Calu3 (cell line): Measurements from ENCODE around the gene YBEY. TPM values are rescaled to one million over a fixed set of nuclear protein-coding genes. Genes with fewer than 3 reads are reported as not detected.

Source experiments
- BruUV-seq: library from RNA; stranded (reverse); fragments of 400-500 nt; replicated peaks from 2 replicates; lab custom pipeline; 2021; lab: Mats Ljungman, UMichigan
- CTCF ChIA-PET: fragments of 300-600 bp; sonication (Branson Sonifier 250); formaldehyde crosslinking; loops from one replicate; lab custom pipeline; 2022; ENCODE audit warnings: antibody characterized with exemption; lab: Charles Lee
- DNase-seq: peaks from one replicate; pipeline ENCODE4 v3.0.0; 2022
- H3K27ac Mint-ChIP-seq: one replicate; pipeline ENCODE4 v1.8.0; 2022; ENCODE audit warnings: mixed read lengths; ENCODE audit not compliant: unreplicated experiment
- H3K27me3 Mint-ChIP-seq: one replicate; pipeline ENCODE4 v1.8.0; 2022; ENCODE audit warnings: mixed read lengths; ENCODE audit not compliant: unreplicated experiment
- H3K36me3 Mint-ChIP-seq: one replicate; pipeline ENCODE4 v1.8.0; 2022; ENCODE audit warnings: mild to moderate bottlenecking, moderate library complexity, mixed read lengths; ENCODE audit not compliant: insufficient read depth, unreplicated experiment
- H3K4me1 Mint-ChIP-seq: one replicate; pipeline ENCODE4 v1.8.0; 2022; ENCODE audit warnings: mild to moderate bottlenecking, low read depth, mixed read lengths; ENCODE audit not compliant: unreplicated experiment
- H3K4me3 Mint-ChIP-seq: one replicate; pipeline ENCODE4 v1.8.0; 2022; ENCODE audit warnings: mild to moderate bottlenecking, low read depth, moderate library complexity, mixed read lengths; ENCODE audit not compliant: unreplicated experiment
- H3K9me3 Mint-ChIP-seq: one replicate; pipeline ENCODE4 v1.8.0; 2022; ENCODE audit warnings: low read depth, mixed read lengths; ENCODE audit not compliant: unreplicated experiment
- intact Hi-C: fragments of 100-400 bp; cut with micrococcal nuclease; formaldehyde crosslinking; loops from one replicate; pipeline ENCODE4 v1.10.0; 2022; ENCODE audit not compliant: unreplicated experiment
- total RNA-seq: library from RNA; stranded (reverse); gene quantifications from 2 replicates; pipeline ENCODE4 v1.2.3, GENCODE V29; 2022
- TF ChIP-seq, protein P1 (sequence below): fragments of 200-600 bp; IDR thresholded peaks from one replicate; pipeline ENCODE4 v1.8.0; 2022; ENCODE audit warnings: antibody characterized with exemption; ENCODE audit not compliant: unreplicated experiment

Gene YBEY
- total RNA-seq, 1 experiment from 2014 or later, result 11.3 TPM

DNA sequence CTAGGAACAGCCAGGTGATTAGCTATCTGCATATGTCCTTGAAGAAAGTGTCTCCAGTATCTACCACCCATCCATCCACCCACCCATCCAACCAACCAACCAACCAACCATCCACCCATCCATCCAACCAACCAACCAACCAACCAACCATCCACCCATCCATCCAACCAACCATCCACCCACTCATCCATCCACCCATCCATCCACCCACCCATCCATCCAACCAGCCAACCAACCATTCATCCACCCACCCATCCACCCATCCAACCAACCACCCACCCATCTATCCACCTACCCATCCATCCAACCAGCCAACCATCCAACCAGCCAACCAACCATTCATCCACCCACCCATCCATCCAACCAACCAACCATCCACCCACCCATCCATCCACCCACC lies 25.4 kb downstream of the YBEY start:
- intact Hi-C loops, result no loop called here
- Mint-ChIP-seq H3K27me3 (no peaks in the 10 kb centered on the region), H3K36me3 (peaks cover 18% of the 10 kb centered on the region), H3K4me1 (no peaks in the 10 kb centered on the region), H3K27ac (no peak overlapping the region), H3K4me3 (no peak overlapping the region), H3K9me3 (no peaks in the 10 kb centered on the region)
- BruUV-seq, result no TSS peak
- TF ChIP-seq, protein P1, sequence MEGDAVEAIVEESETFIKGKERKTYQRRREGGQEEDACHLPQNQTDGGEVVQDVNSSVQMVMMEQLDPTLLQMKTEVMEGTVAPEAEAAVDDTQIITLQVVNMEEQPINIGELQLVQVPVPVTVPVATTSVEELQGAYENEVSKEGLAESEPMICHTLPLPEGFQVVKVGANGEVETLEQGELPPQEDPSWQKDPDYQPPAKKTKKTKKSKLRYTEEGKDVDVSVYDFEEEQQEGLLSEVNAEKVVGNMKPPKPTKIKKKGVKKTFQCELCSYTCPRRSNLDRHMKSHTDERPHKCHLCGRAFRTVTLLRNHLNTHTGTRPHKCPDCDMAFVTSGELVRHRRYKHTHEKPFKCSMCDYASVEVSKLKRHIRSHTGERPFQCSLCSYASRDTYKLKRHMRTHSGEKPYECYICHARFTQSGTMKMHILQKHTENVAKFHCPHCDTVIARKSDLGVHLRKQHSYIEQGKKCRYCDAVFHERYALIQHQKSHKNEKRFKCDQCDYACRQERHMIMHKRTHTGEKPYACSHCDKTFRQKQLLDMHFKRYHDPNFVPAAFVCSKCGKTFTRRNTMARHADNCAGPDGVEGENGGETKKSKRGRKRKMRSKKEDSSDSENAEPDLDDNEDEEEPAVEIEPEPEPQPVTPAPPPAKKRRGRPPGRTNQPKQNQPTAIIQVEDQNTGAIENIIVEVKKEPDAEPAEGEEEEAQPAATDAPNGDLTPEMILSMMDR, result no peak
- CTCF ChIA-PET, result no interaction called here
- DNase-seq, result no peak

DNA sequence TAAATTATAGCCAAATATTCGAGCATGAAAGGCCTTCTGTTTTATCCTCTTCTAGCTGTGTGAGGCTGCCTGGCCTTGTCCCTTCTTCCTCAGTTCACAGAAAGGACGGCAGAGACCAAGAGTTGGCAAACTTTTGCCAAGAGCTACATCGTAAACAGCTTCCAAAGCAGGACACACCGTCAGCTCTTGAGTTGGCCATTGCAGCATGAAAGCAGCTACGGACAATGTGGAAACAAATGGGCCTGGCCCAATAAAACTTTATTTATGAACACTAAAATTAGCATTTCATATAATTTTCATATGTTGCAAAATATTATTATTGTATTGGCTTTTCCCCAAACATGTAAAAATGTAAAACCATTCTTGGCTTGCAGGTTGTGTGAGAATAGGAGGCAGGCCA lies 26.8 kb downstream of the YBEY start:
- TF ChIP-seq, protein P1, result no peak
- H3K27ac Mint-ChIP-seq, result no peak overlapping the region
- H3K9me3 Mint-ChIP-seq, result no peaks in the 10 kb centered on the region
- intact Hi-C loops, result no loop called here
- no peak for DNase-seq
- H3K36me3 Mint-ChIP-seq, result peaks cover 16% of the 10 kb centered on the region
- H3K4me3 Mint-ChIP-seq, result no peak overlapping the region
- BruUV-seq, result no TSS peak
- no peaks in the 10 kb centered on the region for H3K27me3 Mint-ChIP-seq
- CTCF ChIA-PET, result no interaction called here
- H3K4me1 Mint-ChIP-seq, result no peaks in the 10 kb centered on the region

DNA sequence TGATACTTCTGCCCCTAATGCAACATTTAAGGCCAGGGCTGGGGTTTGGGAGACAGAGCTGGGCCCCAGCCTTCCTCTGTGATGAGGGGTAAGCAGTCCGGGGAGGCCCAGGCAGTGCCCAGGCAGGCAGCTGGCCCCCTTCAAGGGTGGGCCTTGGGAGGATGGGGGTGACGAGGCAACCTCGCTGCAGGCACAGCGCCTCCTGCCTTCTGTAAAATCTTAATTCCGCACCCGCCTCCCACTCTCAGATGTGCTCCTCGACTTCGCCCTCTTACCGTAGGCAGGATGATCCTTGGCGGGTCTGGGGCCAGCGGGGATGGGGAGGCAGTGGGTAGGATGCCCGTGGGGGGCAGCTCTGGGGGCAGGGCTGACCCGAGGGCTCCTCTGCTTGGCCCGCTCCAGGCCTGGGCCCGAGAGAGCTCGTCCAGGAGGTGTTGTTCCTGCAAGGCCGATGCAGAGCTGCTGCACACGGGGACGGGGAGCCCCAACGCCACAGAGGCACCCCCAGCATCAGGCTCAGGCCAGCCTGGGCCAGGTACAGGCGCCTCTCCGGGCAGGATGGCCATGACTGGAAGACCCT lies 28.4 kb downstream of the YBEY start:
- Mint-ChIP-seq H3K36me3 (peaks cover 9% of the 10 kb centered on the region), H3K27me3 (no peaks in the 10 kb centered on the region), H3K27ac (no peak overlapping the region), H3K9me3 (no peaks in the 10 kb centered on the region), H3K4me3 (no peak overlapping the region), H3K4me1 (no peaks in the 10 kb centered on the region)
- TF ChIP-seq, protein P1, result no peak
- CTCF ChIA-PET, result no interaction called here
- no peak for DNase-seq
- intact Hi-C loops, result no loop called here
- no TSS peak for BruUV-seq

DNA sequence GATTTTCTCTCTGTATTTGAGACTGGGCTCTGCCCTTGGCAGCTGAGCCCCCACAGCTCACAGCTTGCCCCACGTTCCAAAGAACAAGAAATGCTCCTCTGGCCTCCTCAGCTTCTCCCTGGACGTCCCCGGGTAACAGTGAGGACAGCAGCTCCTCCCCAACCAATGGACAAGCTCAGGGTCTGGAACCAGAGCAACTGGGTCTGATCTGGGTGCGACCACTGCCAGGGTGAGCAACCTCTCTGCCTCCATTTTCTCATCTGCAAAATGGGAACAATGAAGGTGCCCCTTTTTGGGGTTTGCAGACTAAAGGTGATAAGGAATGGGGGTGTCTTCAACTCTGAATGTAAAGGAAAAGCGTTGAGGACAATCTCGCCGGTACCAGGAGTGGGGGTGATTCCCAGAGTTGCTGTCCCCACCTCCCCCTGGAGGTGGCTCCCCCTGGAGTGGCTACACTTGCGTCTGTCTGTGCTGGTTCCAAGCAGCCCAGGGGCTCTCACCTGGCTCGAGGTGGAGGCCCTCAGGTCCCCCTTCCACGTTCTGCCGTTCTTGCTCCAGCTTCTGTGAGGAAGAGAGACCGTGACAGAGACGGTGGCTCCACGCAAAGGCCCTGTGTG lies 30.7 kb downstream of the YBEY start:
- TF ChIP-seq, protein P1, result no peak
- Mint-ChIP-seq H3K27ac (no peak overlapping the region), H3K36me3 (peaks cover 14% of the 10 kb centered on the region), H3K4me3 (no peak overlapping the region), H3K27me3 (no peaks in the 10 kb centered on the region), H3K9me3 (no peaks in the 10 kb centered on the region), H3K4me1 (peaks cover 8% of the 10 kb centered on the region)
- intact Hi-C loops, result no loop called here
- no peak for DNase-seq
- CTCF ChIA-PET, result no interaction called here
- BruUV-seq, result no TSS peak
